H1 (cell line): Measurements from ENCODE around the gene VIPR2. TPM values are rescaled to one million over a fixed set of nuclear protein-coding genes. Genes with fewer than 3 reads are reported as not detected.

Experiments used
- JUND ChIP-seq: IDR thresholded peaks from 2 replicates; pipeline ENCODE4 v1.6.1; 2011; ENCODE audit warnings: mild to moderate bottlenecking, improper control_type of control experiment, low read length
- PHF8 ChIP-seq: fragments of 200-600 bp; sonication (generic); conservative IDR thresholded peaks from 2 replicates; pipeline ENCODE4 v1.7.1; 2012; ENCODE audit warnings: low read depth, mild to moderate bottlenecking, inconsistent platforms, low read length, moderate library complexity
- RFX5 ChIP-seq: IDR thresholded peaks from 2 replicates; pipeline ENCODE4 v1.6.1; 2011; ENCODE audit warnings: low read depth, low read length, improper control_type of control experiment, borderline replicate concordance
- SIRT6 ChIP-seq: IDR thresholded peaks from one replicate; pipeline ENCODE4 v1.7.1; 2012; ENCODE audit warnings: low read length, inconsistent platforms
- TBP ChIP-seq: IDR thresholded peaks from 2 replicates; pipeline ENCODE4 v1.6.1; 2011; ENCODE audit warnings: low read depth, low read length, improper control_type of control experiment
- polyA plus RNA-seq, 7 experiments: library from polyadenylated mRNA; depleted of rRNA in 3 of 7; stranded (reverse) in 5 of 7; unstranded in 2 of 7; fragments of >200 nt in 5 of 7; fragments of 200-250 nt in 2 of 7; gene quantifications; 1 replicate in 5 of 7; 2 replicates in 1 of 7; 4 replicates in 1 of 7; pipeline versions ENCODE4 v1.2.1 to v1.2.3, GENCODE V29; 2011 to 2013; ENCODE audit warnings: missing spikeins in 2 of 7, mixed read lengths in 2 of 7
- total RNA-seq: library from RNA; stranded (reverse); fragmentation: NEBNext Ultra II Directional; extraction: Animal tissue kit (Norgen Biotek cat#: 25700); gene quantifications from 2 replicates; pipeline ENCODE4 v1.2.1, GENCODE V29; 2021
- TF ChIP-seq, protein P1 (sequence below), 3 experiments: IDR thresholded peaks; 1 replicate in 2 of 3; 2 replicates in 1 of 3; pipeline versions ENCODE4 v1.5.1 to v1.6.1; 2011; ENCODE audit warnings: low read length in 3 of 3, mild to moderate bottlenecking in 3 of 3, inconsistent platforms in 2 of 3, low read depth in 1 of 3, moderate library complexity in 1 of 3; ENCODE audit not compliant: insufficient read depth in 1 of 3; ENCODE audit errors: control extremely low read depth in 1 of 3

VIPR2 gene
- total and polyA plus RNA-seq, 2 of the 8 experiments (the other 6 are each of a cell fraction or from before 2014, with no cell fraction given), result 2.4 to 6.3 TPM

DNA sequence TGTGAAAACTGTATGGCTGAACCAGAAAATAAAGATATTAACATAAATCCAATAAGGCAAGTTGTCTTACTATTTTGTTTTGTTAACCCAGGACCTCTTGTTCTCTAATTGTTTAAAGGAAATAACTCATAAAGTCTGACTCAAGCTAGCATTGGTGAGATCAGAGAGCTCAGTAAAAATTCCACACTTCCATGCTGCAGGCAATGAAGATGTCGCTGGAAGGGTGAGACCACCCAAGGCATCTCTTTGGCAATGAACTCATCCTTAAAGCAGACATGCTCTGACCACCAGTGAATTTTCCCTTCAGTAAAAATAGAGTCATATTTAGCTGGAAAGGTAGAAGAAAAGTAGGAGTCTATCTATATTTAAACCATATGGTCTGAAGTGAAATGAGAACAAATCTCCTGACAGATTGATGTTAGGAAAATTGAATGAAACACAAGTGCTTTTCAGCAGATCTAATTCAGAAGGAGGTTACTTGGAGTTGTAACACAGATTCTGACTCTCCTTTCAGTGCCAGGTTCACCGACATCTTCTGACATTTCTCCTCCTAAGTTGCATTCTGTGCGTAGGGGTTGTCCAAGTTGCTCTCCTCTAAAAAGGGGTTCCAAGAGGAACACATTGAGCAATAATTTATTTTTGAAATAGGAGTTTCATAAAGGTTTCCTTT lies 32.8 kb upstream of the VIPR2 start (continued):
- TF ChIP-seq JUND (no peak), TBP (no peak), SIRT6 (no peak), RFX5 (no peak), PHF8 (no peak)
- TF ChIP-seq, protein P1, sequence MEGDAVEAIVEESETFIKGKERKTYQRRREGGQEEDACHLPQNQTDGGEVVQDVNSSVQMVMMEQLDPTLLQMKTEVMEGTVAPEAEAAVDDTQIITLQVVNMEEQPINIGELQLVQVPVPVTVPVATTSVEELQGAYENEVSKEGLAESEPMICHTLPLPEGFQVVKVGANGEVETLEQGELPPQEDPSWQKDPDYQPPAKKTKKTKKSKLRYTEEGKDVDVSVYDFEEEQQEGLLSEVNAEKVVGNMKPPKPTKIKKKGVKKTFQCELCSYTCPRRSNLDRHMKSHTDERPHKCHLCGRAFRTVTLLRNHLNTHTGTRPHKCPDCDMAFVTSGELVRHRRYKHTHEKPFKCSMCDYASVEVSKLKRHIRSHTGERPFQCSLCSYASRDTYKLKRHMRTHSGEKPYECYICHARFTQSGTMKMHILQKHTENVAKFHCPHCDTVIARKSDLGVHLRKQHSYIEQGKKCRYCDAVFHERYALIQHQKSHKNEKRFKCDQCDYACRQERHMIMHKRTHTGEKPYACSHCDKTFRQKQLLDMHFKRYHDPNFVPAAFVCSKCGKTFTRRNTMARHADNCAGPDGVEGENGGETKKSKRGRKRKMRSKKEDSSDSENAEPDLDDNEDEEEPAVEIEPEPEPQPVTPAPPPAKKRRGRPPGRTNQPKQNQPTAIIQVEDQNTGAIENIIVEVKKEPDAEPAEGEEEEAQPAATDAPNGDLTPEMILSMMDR (IDR thresholded peaks at IDR 0.05; ENCODE audit: control extremely low read depth in 1 of 3, insufficient read depth in 1 of 3, low read depth in 1 of 3, low read length in 3 of 3), result no peak
